HG02938 (cell line): ENCODE data around the gene HSD17B4.
"Not testable (repeated sequence)": the region's sequence is repeated elsewhere in the genome, so short reads cannot be mapped to it uniquely, and the experiment has no call there.

Experiments
- ATAC-seq: cut with Tn5 transposase; IDR thresholded peaks from one replicate; pipeline ENCODE4 v1.9.1; 2021; ENCODE audit warnings: mild to moderate bottlenecking, moderate library complexity; ENCODE audit not compliant: unreplicated experiment

The HSD17B4 gene

GRCh38 chr5:119452373-119453039, at the start of gene HSD17B4:
HSD17B4 (plus strand) TSS chr5:119452497; CDS start chr5:119452576, 79 bp downstream.
- ATAC-seq, result peak; percentile 95

GRCh38 chr5:119402555-119402954, 49.7 kb upstream of the HSD17B4 start:
- no peak for ATAC-seq

GRCh38 chr5:119404033-119404432, 48.3 kb upstream of the HSD17B4 start:
- ATAC-seq, result no peak

GRCh38 chr5:119405419-119405818, 46.9 kb upstream of the HSD17B4 start:
- ATAC-seq, result no peak

GRCh38 chr5:119406551-119407110, 45.7 kb upstream of the HSD17B4 start:
- no peak for ATAC-seq

- ATAC-seq, result peak; percentile 30
Measured at GRCh38 chr5:119409235-119409815, 43.0 kb upstream of the HSD17B4 start.

- peak; percentile 34 for ATAC-seq
Measured at GRCh38 chr5:119410448-119411159, 41.7 kb upstream of the HSD17B4 start.

GRCh38 chr5:119411361-119412278, 40.7 kb upstream of the HSD17B4 start:
- ATAC-seq, result peak; percentile 66

GRCh38 chr5:119412279-119413227, 39.7 kb upstream of the HSD17B4 start:
- ATAC-seq, result no peak

GRCh38 chr5:119414124-119414734, 38.1 kb upstream of the HSD17B4 start:
- ATAC-seq, result peak; percentile 38

- ATAC-seq, result no peak
Measured at GRCh38 chr5:119417891-119418605, 34.2 kb upstream of the HSD17B4 start.

- ATAC-seq, result peak; percentile 71
Measured at GRCh38 chr5:119418606-119419100, 33.6 kb upstream of the HSD17B4 start.

- ATAC-seq, result no peak
Measured at GRCh38 chr5:119420169-119420568, 32.1 kb upstream of the HSD17B4 start.

GRCh38 chr5:119426057-119426456, 26.2 kb upstream of the HSD17B4 start:
- ATAC-seq, result no peak

GRCh38 chr5:119427060-119427459, 25.2 kb upstream of the HSD17B4 start:
- ATAC-seq, result no peak

- ATAC-seq, result not testable (repeated sequence)
Measured at GRCh38 chr5:119427596-119427995, 24.7 kb upstream of the HSD17B4 start.

GRCh38 chr5:119428166-119428565, 24.1 kb upstream of the HSD17B4 start:
- not testable (repeated sequence) for ATAC-seq

GRCh38 chr5:119428574-119428973, 23.7 kb upstream of the HSD17B4 start:
- ATAC-seq, result not testable (repeated sequence)
